SKM-1 (cell line): ENCODE measurements around the gene TTC38.

Source experiments
- DNase-seq: peaks from one replicate; lab custom pipeline; 2025; ENCODE audit not compliant: unreplicated experiment; lab: John Stamatoyannopoulos, UW

Gene TTC38

GRCh38 chr22:46276563-46276962 lies 8.8 kb downstream of the TTC38 start:
- no peak for DNase-seq

- DNase-seq = no peak
Observed at GRCh38 chr22:46278656-46279645, 11.1 kb downstream of the TTC38 start.

- DNase-seq = no peak
Observed at GRCh38 chr22:46280063-46280817, 12.4 kb downstream of the TTC38 start.

- DNase-seq = no peak
Observed at GRCh38 chr22:46280999-46281623, 13.3 kb downstream of the TTC38 start.

- no peak for DNase-seq
Observed at GRCh38 chr22:46281866-46282678, 14.3 kb downstream of the TTC38 start.

- DNase-seq = no peak
Observed at GRCh38 chr22:46286006-46286405, 18.2 kb downstream of the TTC38 start.

GRCh38 chr22:46286941-46287872 lies 19.4 kb downstream of the TTC38 start:
- no peak for DNase-seq

GRCh38 chr22:46287873-46288751 lies 20.3 kb downstream of the TTC38 start:
- no peak for DNase-seq

GRCh38 chr22:46288846-46289243 lies 21.0 kb downstream of the TTC38 start:
- no peak for DNase-seq

GRCh38 chr22:46289244-46289891 lies 21.6 kb downstream of the TTC38 start:
- DNase-seq = no peak

GRCh38 chr22:46290121-46290842 lies 22.5 kb downstream of the TTC38 start:
- no peak for DNase-seq

GRCh38 chr22:46290843-46291785 lies 23.3 kb downstream of the TTC38 start:
- no peak for DNase-seq

- no peak for DNase-seq
Observed at GRCh38 chr22:46292173-46292572, 24.4 kb downstream of the TTC38 start.

- DNase-seq = no peak
Observed at GRCh38 chr22:46292732-46293131, 24.9 kb downstream of the TTC38 start.

GRCh38 chr22:46293577-46294260 lies 25.9 kb downstream of the TTC38 start:
- no peak for DNase-seq

- no peak for DNase-seq
Observed at GRCh38 chr22:46294784-46295183, 27.0 kb downstream of the TTC38 start.
